IMR-90 (cell line): ENCODE results near the gene PLD2. TPM values are rescaled to one million over a fixed set of nuclear protein-coding genes. Genes with fewer than 3 reads are reported as not detected.

Experiments used
- ATAC-seq: fragments of 200-7000 bp; cut with Tn5 transposase; 2 replicates; pipeline ENCODE4 v1.9.1; 2020; ENCODE audit warnings: low read depth, mild to moderate bottlenecking, moderate library complexity
- BruUV-seq: library from RNA; stranded (reverse); fragments of 400-500 nt; replicated peaks from 2 replicates; lab custom pipeline; 2021; lab: Mats Ljungman, UMichigan
- CTCF ChIA-PET: fragments of 300-600 bp; formaldehyde crosslinking; extraction: SDS; loops from one replicate; lab custom pipeline; 2021; ENCODE audit warnings: antibody characterized with exemption; lab: Yijun Ruan, JAX
- POLR2A ChIA-PET: fragments of 300-600 bp; sonication (Branson Sonifier 250); formaldehyde crosslinking; loops from one replicate; lab custom pipeline; 2022; ENCODE audit warnings: antibody characterized with exemption; ENCODE audit not compliant: unreplicated experiment; lab: Charles Lee
- DNase-seq: peaks from one replicate; pipeline ENCODE4 v3.0.0; 2013
- H2AFZ ChIP-seq: replicated peaks from 2 replicates; pipeline ENCODE3; 2013; ENCODE audit warnings: low read length, mild to moderate bottlenecking; ENCODE audit not compliant: poor library complexity
- H2AK5ac ChIP-seq: 2 replicates; pipeline ENCODE4 v1.6.1; 2013; ENCODE audit warnings: low read depth, low read length, inconsistent platforms
- H2AK9ac ChIP-seq: replicated peaks from 2 replicates; pipeline ENCODE3; 2013; ENCODE audit warnings: mild to moderate bottlenecking, low read depth, low read length, moderate library complexity; ENCODE audit not compliant: poor library complexity
- H2BK120ac ChIP-seq: 2 replicates; pipeline ENCODE4 v1.6.1; 2013; ENCODE audit warnings: low read depth, low read length, inconsistent platforms
- H2BK15ac ChIP-seq: 3 replicates; pipeline ENCODE4 v1.6.1; 2013; ENCODE audit warnings: low read depth, low read length, inconsistent platforms
- H2BK20ac ChIP-seq: 2 replicates; pipeline ENCODE4 v1.6.1; 2013; ENCODE audit warnings: low read depth, mild to moderate bottlenecking, inconsistent platforms, low read length, moderate library complexity
- H2BK5ac ChIP-seq: 2 replicates; pipeline ENCODE4 v1.6.1; 2013; ENCODE audit warnings: mild to moderate bottlenecking, low read depth, low read length, inconsistent platforms; ENCODE audit not compliant: poor library complexity, severe bottlenecking
- H3K14ac ChIP-seq: replicated peaks from 2 replicates; pipeline ENCODE4 v1.6.1; 2013; ENCODE audit warnings: low read depth, low read length, inconsistent platforms
- H3K18ac ChIP-seq: 2 replicates; pipeline ENCODE4 v1.6.1; 2013; ENCODE audit warnings: low read depth, low read length, control low read depth
- H3K23ac ChIP-seq: 2 replicates; pipeline ENCODE4 v1.6.1; 2013; ENCODE audit warnings: low read depth, low read length, inconsistent platforms
- H3K27ac ChIP-seq: 2 replicates; pipeline ENCODE4 v1.5.1; 2013; ENCODE audit warnings: mild to moderate bottlenecking, control low read depth, low read length; ENCODE audit not compliant: insufficient read depth
- H3K27me3 ChIP-seq: 2 replicates; pipeline ENCODE4 v1.6.1; 2013; ENCODE audit warnings: low read length; ENCODE audit not compliant: control insufficient read depth, insufficient read depth
- H3K36me3 ChIP-seq: 2 replicates; pipeline ENCODE4 v1.6.1; 2013; ENCODE audit warnings: low read length, mixed read lengths; ENCODE audit not compliant: control insufficient read depth, insufficient read depth
- H3K4ac ChIP-seq: 2 replicates; pipeline ENCODE4 v1.6.1; 2013; ENCODE audit warnings: low read depth, low read length, inconsistent platforms
- H3K4me1 ChIP-seq: 2 replicates; pipeline ENCODE4 v1.6.1; 2013; ENCODE audit warnings: low read length, mixed read lengths; ENCODE audit not compliant: control insufficient read depth, insufficient read depth
- H3K4me2 ChIP-seq: 2 replicates; pipeline ENCODE4 v1.6.1; 2013; ENCODE audit warnings: low read depth, mild to moderate bottlenecking, control low read depth, low read length, moderate library complexity
- H3K4me3 ChIP-seq: 2 replicates; pipeline ENCODE4 v1.5.1; 2013; ENCODE audit warnings: low read depth, mild to moderate bottlenecking, control low read depth, low read length, moderate library complexity; ENCODE audit not compliant: insufficient read depth
- H3K56ac ChIP-seq: 2 replicates; pipeline ENCODE4 v1.6.1; 2013; ENCODE audit warnings: low read length, inconsistent platforms; ENCODE audit not compliant: insufficient read depth; ENCODE audit errors: extremely low read depth
- H3K79me1 ChIP-seq, 2 experiments: 2 replicates each; pipeline ENCODE4 v1.6.1; 2013; ENCODE audit warnings: low read length in 2 of 2, inconsistent platforms in 1 of 2, low read depth in 1 of 2
- H3K9ac ChIP-seq: 2 replicates; pipeline ENCODE4 v1.6.1; 2013; ENCODE audit warnings: low read depth, low read length, control low read depth
- H3K9me1 ChIP-seq: 2 replicates; pipeline ENCODE4 v1.6.1; 2013; ENCODE audit warnings: low read length, inconsistent platforms; ENCODE audit not compliant: insufficient read depth
- H3K9me3 ChIP-seq: 2 replicates; pipeline ENCODE4 v1.6.1; 2013; ENCODE audit warnings: low read length; ENCODE audit not compliant: control insufficient read depth, insufficient read depth
- H4K20me1 ChIP-seq: 2 replicates; pipeline ENCODE4 v1.6.1; 2013; ENCODE audit warnings: low read length, inconsistent platforms; ENCODE audit not compliant: insufficient read depth
- H4K5ac ChIP-seq: 2 replicates; pipeline ENCODE4 v1.6.1; 2013; ENCODE audit warnings: mild to moderate bottlenecking, low read depth, low read length, control low read depth
- H4K8ac ChIP-seq, 2 experiments: 2 replicates each; pipeline ENCODE4 v1.6.1; 2013; ENCODE audit warnings: low read depth in 2 of 2, low read length in 2 of 2, control low read depth in 1 of 2, inconsistent platforms in 1 of 2
- H4K91ac ChIP-seq: 2 replicates; pipeline ENCODE4 v1.6.1; 2013; ENCODE audit warnings: low read depth, low read length, inconsistent platforms; ENCODE audit not compliant: insufficient read depth
- MAZ ChIP-seq: IDR thresholded peaks from 2 replicates; pipeline ENCODE4 v1.6.1; 2012; ENCODE audit warnings: low read depth, mild to moderate bottlenecking, low read length, improper control_type of control experiment, moderate library complexity, borderline replicate concordance
- MXI1 ChIP-seq: IDR thresholded peaks from 2 replicates; pipeline ENCODE4 v1.6.1; 2012; ENCODE audit warnings: low read depth, mild to moderate bottlenecking, low read length, moderate library complexity, borderline replicate concordance
- WGBS, 2 experiments: methylation state at CpG; one replicate each; pipeline versions ENCODE4 v1.1.5 to v1.1.7; 2013; ENCODE audit warnings: missing lambda C conversion rate in 2 of 2; ENCODE audit not compliant: insufficient read length in 1 of 2; ENCODE audit errors: extremely low coverage in 2 of 2; 5-methylcytosine and 5-hydroxymethylcytosine counted together
- dilution Hi-C: fragments of 300-500 bp; cut with HindIII; formaldehyde crosslinking; loops from one replicate; pipeline ENCODE4 v1.14.3; 2018; ENCODE audit warnings: low sequenced_read_pairs; ENCODE audit not compliant: unreplicated experiment
- in situ Hi-C: fragments of 300-500 bp; cut with MboI; formaldehyde crosslinking; loops from 3 replicates; pipeline ENCODE4 v1.14.3; 2019; ENCODE audit warnings: low sequenced_read_pairs, inconsistent platforms, mixed read lengths
- intact Hi-C: fragments of 100-400 bp; cut with micrococcal nuclease; formaldehyde crosslinking; loops from 2 replicates; pipeline ENCODE4 v1.10.0; 2022
- polyA plus RNA-seq, 3 experiments: library from polyadenylated mRNA; depleted of rRNA; stranded (reverse); fragments of >200 nt; gene quantifications; 2 replicates each; pipeline ENCODE4 v1.2.3, GENCODE V29; 2012; ENCODE audit warnings: low replicate concordance in 1 of 3
- total RNA-seq: library from RNA; depleted of rRNA; stranded (reverse); fragments of >200 nt; gene quantifications from 2 replicates; pipeline ENCODE4 v1.2.3, GENCODE V29; 2012

Gene PLD2
- total and polyA plus RNA-seq, 2 of the 4 experiments (the other 2 are of a cell fraction): 12.5 to 28.0 TPM

DNA sequence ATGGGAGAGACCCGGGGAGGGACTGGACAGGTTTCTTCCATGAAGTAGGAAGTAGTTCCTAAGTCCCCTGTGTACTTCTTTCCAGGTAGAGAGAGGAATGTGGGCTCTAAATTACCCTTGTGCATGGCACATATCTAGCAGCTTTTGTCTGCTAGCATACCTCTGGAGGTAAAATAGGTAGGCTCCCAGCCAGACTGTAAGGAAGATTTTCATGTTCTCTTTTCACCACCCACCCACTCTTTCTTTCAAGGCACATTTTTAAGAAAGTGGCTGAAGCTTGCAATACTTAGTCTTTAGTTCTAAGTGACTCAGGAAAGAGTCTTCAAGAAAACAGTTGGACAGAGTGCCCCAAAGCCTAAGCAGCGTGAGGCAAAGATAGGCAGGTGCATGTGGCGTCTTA, 35.4 kb downstream of the PLD2 start:
- Histone ChIP-seq H2BK15ac (no peak overlapping the region), H3K9ac (no peak overlapping the region), H3K27me3 (no peaks in the 10 kb centered on the region), H3K56ac (no peak overlapping the region), H4K20me1 (peaks cover 81% of the 10 kb centered on the region), H2AFZ (no peak overlapping the region), H3K4me2 (no peak overlapping the region), H3K4me1 (peaks cover 15% of the 10 kb centered on the region), H4K5ac (no peak overlapping the region), H4K91ac (no peak overlapping the region), H3K14ac (no peak overlapping the region), H3K9me1 (peaks cover 47% of the 10 kb centered on the region), H3K4me3 (no peak overlapping the region), H3K36me3 (peaks cover 7% of the 10 kb centered on the region; the same call in 1 of the 2 replicates), H2BK5ac (no peak overlapping the region), H4K8ac (no peak overlapping the region), H2AK9ac (no peak overlapping the region), H3K4ac (no peak overlapping the region), H3K9me3 (no peaks in the 10 kb centered on the region), H3K27ac (no peak overlapping the region), H2BK120ac (no peak overlapping the region), H3K79me1 (peaks cover 47 to 84% of the 10 kb centered on the region in 2 experiments), H2AK5ac (no peak overlapping the region), H3K23ac (no peak overlapping the region), H3K18ac (no peak overlapping the region), H2BK20ac (no peak overlapping the region)
- dilution Hi-C loops: no loop called here
- DNase-seq (no peak), ATAC-seq (no peak)
- TF ChIP-seq MXI1 (no peak), MAZ (no peak)
- ChIA-PET POLR2A (no interaction called here), CTCF (no interaction called here)
- intact Hi-C loops: no loop called here
- in situ Hi-C loops: no loop called here
- WGBS, 2 experiments: 100% methylated on average over 1 of the region's 3 CpGs; no CpG with 5 or more reads in 1 of the 2 experiments
- BruUV-seq: no TSS peak
